Liver (tissue), 9 donors: ENCODE measurements around the gene RGS7. TPM values are rescaled to one million over a fixed set of nuclear protein-coding genes. Genes with fewer than 3 reads are reported as not detected.

Experiments
- DNase-seq: peaks from one replicate; pipeline ENCODE4 v3.0.0-alpha.2; 2017; ENCODE audit warnings: low spot score
- H3K27ac ChIP-seq, 2 donors: one replicate each; pipeline ENCODE4 v1.7.0; 2013; ENCODE audit warnings: inconsistent platforms in 2 of 2, low read length in 2 of 2, control low read depth in 1 of 2, low read depth in 1 of 2, mild to moderate bottlenecking in 1 of 2
- H3K27me3 ChIP-seq, 4 donors: one replicate each; pipeline versions ENCODE4 v1.6.1 to v1.7.0; 2013; ENCODE audit warnings: low read length in 3 of 4, inconsistent platforms in 1 of 4, mild to moderate bottlenecking in 1 of 4, moderate library complexity in 1 of 4; ENCODE audit not compliant: control insufficient read depth in 4 of 4, insufficient read depth in 4 of 4
- H3K36me3 ChIP-seq, 4 donors: one replicate each; pipeline versions ENCODE4 v1.6.1 to v1.7.0; 2013; ENCODE audit warnings: low read length in 3 of 4, mild to moderate bottlenecking in 3 of 4, low read depth in 1 of 4, moderate library complexity in 1 of 4; ENCODE audit not compliant: control insufficient read depth in 4 of 4, insufficient read depth in 3 of 4
- H3K4me1 ChIP-seq, 4 donors: one replicate each; pipeline versions ENCODE4 v1.6.1 to v1.7.0; 2013; ENCODE audit warnings: low read length in 3 of 4, mild to moderate bottlenecking in 3 of 4, moderate library complexity in 1 of 4; ENCODE audit not compliant: control insufficient read depth in 4 of 4, insufficient read depth in 4 of 4
- H3K4me3 ChIP-seq, 3 donors: one replicate each; pipeline versions ENCODE4 v1.6.1 to v1.7.0; 2013; ENCODE audit warnings: low read length in 3 of 3, control low read depth in 1 of 3, low read depth in 1 of 3, mild to moderate bottlenecking in 1 of 3
- H3K9ac ChIP-seq, 2 donors: one replicate each; pipeline ENCODE4 v1.7.0; 2013; ENCODE audit warnings: low read length in 2 of 2, mild to moderate bottlenecking in 2 of 2, moderate library complexity in 2 of 2, control low read depth in 1 of 2, low read depth in 1 of 2
- H3K9me3 ChIP-seq, 4 donors: one replicate each; pipeline versions ENCODE4 v1.6.1 to v1.7.0; 2013; ENCODE audit warnings: low read length in 3 of 4; ENCODE audit not compliant: control insufficient read depth in 4 of 4
- ATF3 ChIP-seq: IDR thresholded peaks from 2 replicates; pipeline ENCODE4 v1.6.1; 2016; ENCODE audit warnings: antibody characterized with exemption
- EGR1 ChIP-seq, 2 donors: IDR thresholded peaks; 2 replicates each; pipeline ENCODE4 v1.6.1; 2016 to 2018; ENCODE audit warnings: antibody characterized with exemption in 2 of 2, low read depth in 2 of 2
- FOXA1 ChIP-seq: IDR thresholded peaks from 2 replicates; pipeline ENCODE4 v1.6.1; 2016; ENCODE audit warnings: antibody characterized with exemption
- FOXA2 ChIP-seq: IDR thresholded peaks from 2 replicates; pipeline ENCODE4 v1.6.1; 2016; ENCODE audit warnings: antibody characterized with exemption
- GABPA ChIP-seq, 2 donors: IDR thresholded peaks in 1 of 2; conservative IDR thresholded peaks in 1 of 2; 2 replicates each; pipeline ENCODE4 v1.6.1; 2016; ENCODE audit warnings: antibody characterized with exemption in 2 of 2, mild to moderate bottlenecking in 1 of 2, moderate library complexity in 1 of 2
- HNF4A ChIP-seq, 2 donors: conservative IDR thresholded peaks; 2 replicates each; pipeline ENCODE4 v1.6.1; 2016; ENCODE audit warnings: antibody characterized with exemption in 2 of 2, mild to moderate bottlenecking in 2 of 2
- HNF4G ChIP-seq: IDR thresholded peaks from 2 replicates; pipeline ENCODE4 v1.6.1; 2016; ENCODE audit warnings: antibody characterized with exemption
- JUND ChIP-seq, 2 donors: IDR thresholded peaks; 2 replicates each; pipeline ENCODE4 v1.6.1; 2016; ENCODE audit warnings: antibody characterized with exemption in 2 of 2
- NR2F2 ChIP-seq: IDR thresholded peaks from 2 replicates; pipeline ENCODE4 v1.6.1; 2016; ENCODE audit warnings: antibody characterized with exemption
- RAD21 ChIP-seq, 2 donors: IDR thresholded peaks; 2 replicates each; pipeline ENCODE4 v1.6.1; 2016; ENCODE audit warnings: antibody characterized with exemption in 2 of 2, mild to moderate bottlenecking in 2 of 2
- REST ChIP-seq: IDR thresholded peaks from 2 replicates; pipeline ENCODE4 v1.6.1; 2016; ENCODE audit warnings: antibody characterized with exemption, mild to moderate bottlenecking
- RXRA ChIP-seq, 2 donors: IDR thresholded peaks; 2 replicates each; pipeline ENCODE4 v1.6.1; 2017 to 2018; ENCODE audit warnings: antibody characterized with exemption in 2 of 2, mild to moderate bottlenecking in 1 of 2
- SP1 ChIP-seq: IDR thresholded peaks from 2 replicates; pipeline ENCODE4 v1.6.1; 2018; ENCODE audit warnings: antibody characterized with exemption, mild to moderate bottlenecking
- TAF1 ChIP-seq: conservative IDR thresholded peaks from 2 replicates; pipeline ENCODE4 v1.6.1; 2016; ENCODE audit warnings: antibody characterized with exemption, mild to moderate bottlenecking
- YY1 ChIP-seq: IDR thresholded peaks from 2 replicates; pipeline ENCODE4 v1.6.1; 2016; ENCODE audit warnings: antibody characterized with exemption, mild to moderate bottlenecking
- ZBTB33 ChIP-seq: IDR thresholded peaks from 2 replicates; pipeline ENCODE4 v1.6.1; 2016; ENCODE audit warnings: antibody characterized with exemption
- WGBS: extraction: QIAGEN DNeasy Blood & Tissue Kit; methylation state at CpG from one replicate; pipeline ENCODE4 v1.1.7; 2013; 5-methylcytosine and 5-hydroxymethylcytosine counted together
- polyA plus RNA-seq, 2 donors: library from polyadenylated mRNA; stranded (reverse) in 1 of 2; unstranded in 1 of 2; fragments of 200-250 nt in 1 of 2; fragments of >200 nt in 1 of 2; fragmentation: Nextera tagmentation in 1 of 2; extraction: Ambion mirVana in 1 of 2; gene quantifications; one replicate each; pipeline versions ENCODE4 v1.2.1 to v1.2.3, GENCODE V29; 2013 to 2015
- total RNA-seq, 2 donors: library from RNA; depleted of rRNA; stranded (reverse); fragments of >200 nt; gene quantifications; one replicate each; pipeline ENCODE4 v1.2.3, GENCODE V29; 2014
- TF ChIP-seq, protein P1 (sequence below): fragments of 150-350 bp; IDR thresholded peaks from 2 replicates; pipeline ENCODE4 v1.5.1; 2017; ENCODE audit warnings: improper control_type of control experiment, low read depth, low read length; ENCODE audit not compliant: missing input control
- TF ChIP-seq, protein P2 (sequence below): IDR thresholded peaks from 2 replicates; pipeline ENCODE4 v1.6.1; 2016; ENCODE audit warnings: antibody characterized with exemption
- donor health status: healthy.
- donor health status: healthy.
- donor health status: healthy.
- donor health status: healthy.
- donor health status: healthy.

The RGS7 gene
- total and polyA plus RNA-seq, 4 donors, result 0.05 to 0.18 TPM; not detected in 2

DNA sequence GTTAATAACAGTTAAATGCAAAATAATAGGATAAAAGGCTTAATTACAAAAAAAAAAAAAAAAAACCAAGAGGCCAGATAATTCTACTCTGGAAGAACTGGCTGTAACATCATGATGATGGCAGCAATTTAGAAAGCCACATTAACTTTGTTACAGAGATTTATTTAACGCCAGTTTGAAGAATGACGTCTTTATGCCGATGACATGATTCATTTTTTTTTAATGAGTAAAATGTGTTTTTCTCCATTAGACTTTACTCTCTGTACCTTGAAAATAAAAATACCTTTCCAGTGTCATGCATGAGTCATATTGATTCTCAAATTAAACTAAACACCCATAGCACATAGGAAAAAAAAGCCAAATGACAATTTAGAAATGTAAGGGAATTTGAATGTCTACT, 226.1 kb downstream of the RGS7 start (continued):
- no peak for TF ChIP-seq REST
- TF ChIP-seq FOXA2, result no peak
- TF ChIP-seq TAF1, result no peak
- no peak for TF ChIP-seq RXRA (IDR thresholded peaks at IDR 0.05)

DNA sequence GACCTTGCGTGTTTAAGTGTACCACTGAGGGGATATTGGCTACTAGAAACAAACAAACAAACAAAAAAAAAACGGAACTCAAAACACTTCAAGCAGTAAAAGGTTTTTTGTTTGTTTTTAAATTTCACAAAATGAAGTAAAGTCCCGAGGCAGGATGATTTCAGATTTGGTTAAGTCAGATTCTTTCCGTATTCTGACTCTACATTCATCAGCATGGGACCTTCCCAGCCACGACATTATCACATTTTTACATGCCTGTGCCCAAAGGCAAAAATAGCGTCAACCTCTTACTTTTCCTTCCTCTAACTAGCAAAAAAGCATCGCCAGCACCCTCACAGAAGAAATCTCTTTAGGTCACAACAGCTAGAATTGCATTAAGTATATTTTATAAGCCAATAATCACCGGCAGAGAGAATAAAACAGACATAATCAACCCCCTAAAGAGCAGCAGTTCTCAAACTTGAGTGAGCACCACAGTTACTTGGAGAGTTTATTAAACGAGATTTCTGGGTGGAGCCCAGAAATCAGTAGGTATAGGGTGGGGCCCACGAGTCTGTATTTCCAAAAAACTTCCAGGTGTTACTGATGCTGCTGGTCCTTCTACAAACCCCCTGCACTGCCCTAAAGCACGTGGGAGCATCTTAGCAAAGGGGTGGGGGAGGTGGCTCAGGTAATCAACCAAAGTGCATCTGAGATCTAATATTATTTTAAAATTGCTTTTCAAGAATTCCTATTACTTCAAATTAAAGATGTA, 227.6 kb downstream of the RGS7 start:
- H3K4me3 ChIP-seq, result no peak overlapping the region
- TF ChIP-seq FOXA1, result no peak
- no peak for TF ChIP-seq ATF3
- no peak for TF ChIP-seq TAF1
- TF ChIP-seq, protein P1, sequence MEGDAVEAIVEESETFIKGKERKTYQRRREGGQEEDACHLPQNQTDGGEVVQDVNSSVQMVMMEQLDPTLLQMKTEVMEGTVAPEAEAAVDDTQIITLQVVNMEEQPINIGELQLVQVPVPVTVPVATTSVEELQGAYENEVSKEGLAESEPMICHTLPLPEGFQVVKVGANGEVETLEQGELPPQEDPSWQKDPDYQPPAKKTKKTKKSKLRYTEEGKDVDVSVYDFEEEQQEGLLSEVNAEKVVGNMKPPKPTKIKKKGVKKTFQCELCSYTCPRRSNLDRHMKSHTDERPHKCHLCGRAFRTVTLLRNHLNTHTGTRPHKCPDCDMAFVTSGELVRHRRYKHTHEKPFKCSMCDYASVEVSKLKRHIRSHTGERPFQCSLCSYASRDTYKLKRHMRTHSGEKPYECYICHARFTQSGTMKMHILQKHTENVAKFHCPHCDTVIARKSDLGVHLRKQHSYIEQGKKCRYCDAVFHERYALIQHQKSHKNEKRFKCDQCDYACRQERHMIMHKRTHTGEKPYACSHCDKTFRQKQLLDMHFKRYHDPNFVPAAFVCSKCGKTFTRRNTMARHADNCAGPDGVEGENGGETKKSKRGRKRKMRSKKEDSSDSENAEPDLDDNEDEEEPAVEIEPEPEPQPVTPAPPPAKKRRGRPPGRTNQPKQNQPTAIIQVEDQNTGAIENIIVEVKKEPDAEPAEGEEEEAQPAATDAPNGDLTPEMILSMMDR, result no peak
- TF ChIP-seq JUND (IDR thresholded peaks at IDR 0.05), result no peak
- DNase-seq, result no peak
- no peaks in the 10 kb centered on the region for H3K9me3 ChIP-seq
- H3K9ac ChIP-seq, result no peak overlapping the region
- H3K4me1 ChIP-seq, result no peaks in the 10 kb centered on the region
- no peaks in the 10 kb centered on the region for H3K36me3 ChIP-seq
- no peaks in the 10 kb centered on the region for H3K27me3 ChIP-seq
- no peak overlapping the region for H3K27ac ChIP-seq
- WGBS, result 56% methylated on average over 11 of the region's 11 CpGs

DNA sequence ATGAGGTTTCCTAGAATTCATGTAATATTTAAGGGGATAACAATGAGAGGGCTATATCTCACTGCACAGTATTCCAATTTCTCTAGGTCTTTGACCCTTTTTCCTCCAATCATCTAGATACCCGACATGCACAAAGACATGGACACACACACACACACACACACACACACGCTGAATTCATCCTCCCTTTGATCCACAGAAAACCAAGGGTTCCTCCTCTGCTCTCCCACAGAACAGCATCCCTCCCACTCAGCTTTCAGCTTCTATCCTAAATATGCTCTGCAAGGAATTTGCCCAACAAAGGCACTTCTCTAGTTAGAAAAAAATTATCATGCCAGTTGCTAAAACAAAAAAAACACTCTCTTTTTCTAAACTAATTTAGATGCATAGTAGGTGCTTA, 231.7 kb downstream of the RGS7 start:
- Histone ChIP-seq H3K27me3 (no peaks in the 10 kb centered on the region), H3K27ac (no peak overlapping the region), H3K36me3 (no peaks in the 10 kb centered on the region), H3K9me3 (no peaks in the 10 kb centered on the region), H3K4me1 (no peaks in the 10 kb centered on the region), H3K4me3 (no peak overlapping the region), H3K9ac (no peak overlapping the region)
- 76% methylated on average over 2 of the region's 2 CpGs for WGBS
- DNase-seq, result no peak
- TF ChIP-seq JUND (IDR thresholded peaks at IDR 0.05), result no peak
- TF ChIP-seq RXRA (IDR thresholded peaks at IDR 0.05), result no peak
- TF ChIP-seq RAD21 (IDR thresholded peaks at IDR 0.05), result no peak
- no peak for TF ChIP-seq ATF3
- TF ChIP-seq HNF4A (conservative IDR thresholded peaks at IDR 0.05), result no peak
- no peak for TF ChIP-seq TAF1
- no peak for TF ChIP-seq NR2F2
- TF ChIP-seq ZBTB33, result no peak
- no peak for TF ChIP-seq GABPA (IDR thresholded peaks at IDR 0.05 in 1 of 2, conservative IDR thresholded peaks at IDR 0.05 in 1 of 2)
- TF ChIP-seq FOXA1, result no peak
- no peak for TF ChIP-seq HNF4G
- TF ChIP-seq EGR1 (IDR thresholded peaks at IDR 0.05; ENCODE audit: low read depth in 2 of 2), result no peak
- no peak for TF ChIP-seq YY1
- TF ChIP-seq, protein P1, result no peak
- TF ChIP-seq FOXA2, result no peak
- TF ChIP-seq, protein P2, sequence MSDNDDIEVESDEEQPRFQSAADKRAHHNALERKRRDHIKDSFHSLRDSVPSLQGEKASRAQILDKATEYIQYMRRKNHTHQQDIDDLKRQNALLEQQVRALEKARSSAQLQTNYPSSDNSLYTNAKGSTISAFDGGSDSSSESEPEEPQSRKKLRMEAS, result no peak
- TF ChIP-seq SP1, result no peak
